GM19452 (cell line): ENCODE results near the gene DCAF11.
A peak's percentile ranks its signal among the peaks of the same experiment; 100 is the strongest.
"Not testable (repeated sequence)": the region's sequence is repeated elsewhere in the genome, so short reads cannot be mapped to it uniquely, and the experiment has no call there.

Source experiments
- ATAC-seq: cut with Tn5 transposase; IDR thresholded peaks from one replicate; pipeline ENCODE4 v1.9.1; 2021; ENCODE audit not compliant: unreplicated experiment

DCAF11 gene

DNA sequence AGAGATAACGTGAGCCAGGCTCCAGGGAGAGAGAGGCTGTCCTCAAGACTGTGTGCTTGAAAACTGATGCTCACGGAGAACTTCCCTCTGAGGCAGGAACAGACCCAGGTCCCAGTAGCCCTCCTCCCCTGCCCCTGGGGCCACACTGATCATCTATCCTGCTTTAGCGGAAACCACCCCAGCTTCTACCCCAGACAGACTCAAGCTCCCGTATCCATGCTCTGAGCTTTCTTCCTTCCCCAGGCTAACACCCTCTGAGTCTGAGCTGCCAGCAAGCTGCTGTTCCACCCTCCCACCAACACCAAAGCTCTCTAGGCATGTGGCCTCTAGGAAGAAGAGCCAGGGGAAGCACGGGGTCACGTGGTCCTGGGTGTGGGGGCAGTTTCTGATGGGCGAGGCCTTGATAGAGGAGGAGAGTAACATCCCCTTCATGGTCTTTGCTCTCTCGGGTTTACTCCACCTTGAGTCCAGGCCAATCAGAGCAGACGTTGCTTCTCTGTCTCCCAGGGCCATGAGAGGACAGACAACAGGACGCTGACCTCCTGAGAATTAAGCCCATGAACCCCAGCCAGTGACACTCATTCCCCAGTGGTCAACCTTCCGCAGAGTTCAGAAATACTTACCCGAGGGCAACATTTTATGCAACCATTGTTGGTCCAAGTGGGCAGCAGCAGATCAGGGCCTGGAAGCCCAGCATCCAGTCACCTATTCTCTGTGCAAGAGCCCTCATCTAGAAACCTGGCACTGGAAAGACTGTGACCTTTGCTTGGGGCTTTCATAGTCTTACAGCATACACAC lies 19.1 kb upstream of the DCAF11 start:
- ATAC-seq, result peak; percentile 66

- ATAC-seq, result no peak
Measured at GRCh38 chr14:24096545-24097181, 17.9 kb upstream of the DCAF11 start.

GRCh38 chr14:24098229-24098926 lies 16.2 kb upstream of the DCAF11 start:
- ATAC-seq, result no peak

GRCh38 chr14:24098927-24099813 lies 15.4 kb upstream of the DCAF11 start:
- no peak for ATAC-seq

- ATAC-seq, result no peak
Measured at GRCh38 chr14:24100197-24100981, 14.2 kb upstream of the DCAF11 start.

- no peak for ATAC-seq
Measured at GRCh38 chr14:24100982-24101494, 13.5 kb upstream of the DCAF11 start.

GRCh38 chr14:24102357-24103048 lies 12.1 kb upstream of the DCAF11 start:
- no peak for ATAC-seq

DNA sequence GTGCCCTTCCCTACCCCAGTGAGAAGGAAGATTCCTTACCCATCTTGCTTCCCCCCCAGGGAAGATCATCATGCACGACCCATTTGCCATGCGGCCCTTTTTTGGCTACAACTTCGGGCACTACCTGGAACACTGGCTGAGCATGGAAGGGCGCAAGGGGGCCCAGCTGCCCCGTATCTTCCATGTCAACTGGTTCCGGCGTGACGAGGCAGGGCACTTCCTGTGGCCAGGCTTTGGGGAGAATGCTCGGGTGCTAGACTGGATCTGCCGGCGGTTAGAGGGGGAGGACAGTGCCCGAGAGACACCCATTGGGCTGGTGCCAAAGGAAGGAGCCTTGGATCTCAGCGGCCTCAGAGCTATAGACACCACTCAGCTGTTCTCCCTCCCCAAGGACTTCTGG lies 11.1 kb upstream of the DCAF11 start:
- no peak for ATAC-seq

- ATAC-seq, result not testable (repeated sequence)
Measured at GRCh38 chr14:24105609-24106239, 8.9 kb upstream of the DCAF11 start.

GRCh38 chr14:24106672-24107271 lies 7.8 kb upstream of the DCAF11 start:
- no peak for ATAC-seq

- peak; percentile 32 for ATAC-seq
Measured at GRCh38 chr14:24108336-24108874, 6.2 kb upstream of the DCAF11 start.

DNA sequence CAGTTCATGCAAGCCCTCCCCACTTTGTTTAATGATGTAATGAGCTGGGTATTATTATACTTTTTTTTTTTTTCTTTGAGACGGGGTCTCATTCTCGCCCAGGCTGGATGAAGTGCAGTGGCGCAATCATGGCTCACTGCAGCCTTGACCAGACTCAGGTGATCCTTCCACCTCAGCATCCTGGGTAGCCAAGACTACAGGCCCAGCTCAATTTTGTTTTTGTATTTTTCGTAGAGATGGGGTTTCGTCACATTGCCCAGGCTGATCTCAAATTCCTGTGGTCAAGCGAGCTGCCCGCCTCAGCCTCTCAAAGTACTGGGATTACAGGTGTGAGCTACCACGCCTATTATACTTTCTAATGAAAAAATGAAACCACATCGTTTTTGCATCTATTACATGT lies 4.5 kb upstream of the DCAF11 start:
- ATAC-seq, result no peak

DNA sequence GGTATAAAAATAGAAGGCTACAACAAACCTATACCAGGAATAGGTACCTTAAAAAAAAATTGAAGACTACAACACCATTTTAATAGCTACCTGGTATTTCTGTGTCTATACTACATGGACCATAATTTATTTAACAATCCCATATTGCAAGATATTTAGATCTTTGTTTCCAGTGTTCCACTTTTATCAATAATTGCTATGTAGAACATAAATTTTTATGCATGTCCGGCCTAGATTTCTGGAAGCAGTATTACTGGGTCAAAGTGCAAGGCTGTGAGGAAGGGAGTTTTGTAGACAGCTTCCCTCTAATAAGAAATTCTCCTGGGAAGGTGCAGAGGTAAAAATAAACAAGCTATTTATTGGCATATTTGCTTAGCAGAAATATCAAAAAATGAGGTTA lies 4.1 kb upstream of the DCAF11 start:
- ATAC-seq, result no peak

- ATAC-seq, result no peak
Measured at GRCh38 chr14:24113379-24113800, 1.2 kb upstream of the DCAF11 start.

DNA sequence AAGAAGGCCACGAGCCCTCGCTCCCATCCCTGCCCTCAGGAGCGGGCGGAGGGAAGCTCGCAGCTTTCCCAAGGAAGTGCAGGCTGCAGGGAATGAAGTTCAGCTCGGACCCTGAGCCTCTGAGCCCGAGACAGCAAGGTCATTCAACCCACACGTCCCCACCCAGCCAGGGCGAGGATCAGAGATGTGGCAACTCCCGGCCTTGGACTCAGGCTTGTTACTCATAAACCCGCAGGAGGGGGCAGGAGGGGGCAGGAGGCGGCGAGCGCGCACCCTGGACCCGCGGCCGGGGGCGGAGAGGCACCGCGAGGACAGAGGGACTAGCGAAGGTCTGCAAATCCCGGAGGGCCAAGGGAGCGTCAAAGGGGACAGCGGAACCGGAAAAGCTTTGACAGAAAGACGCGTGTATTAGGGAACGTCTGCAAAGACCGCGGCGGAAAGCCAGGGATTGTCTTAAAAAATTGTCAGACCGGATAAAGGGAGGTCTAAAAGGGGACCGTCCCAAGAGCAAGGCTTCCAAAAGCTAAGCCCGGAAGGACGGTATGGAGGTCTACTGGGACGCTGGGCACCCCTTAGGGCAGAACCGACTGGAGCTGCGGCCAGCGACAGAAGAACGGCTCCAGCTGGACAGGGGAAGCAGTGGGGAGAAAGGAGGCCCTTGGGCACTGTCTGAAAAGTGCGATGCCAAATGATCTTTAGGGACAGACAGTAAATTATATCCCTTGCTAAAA lies 611 bp upstream of the DCAF11 start:
- ATAC-seq, result no peak

GRCh38 chr14:24115422-24116127 lies 998 bp downstream of the DCAF11 start:
- no peak for ATAC-seq
